ENCODE measurements around the gene DLX4.

DLX4 gene

DNA sequence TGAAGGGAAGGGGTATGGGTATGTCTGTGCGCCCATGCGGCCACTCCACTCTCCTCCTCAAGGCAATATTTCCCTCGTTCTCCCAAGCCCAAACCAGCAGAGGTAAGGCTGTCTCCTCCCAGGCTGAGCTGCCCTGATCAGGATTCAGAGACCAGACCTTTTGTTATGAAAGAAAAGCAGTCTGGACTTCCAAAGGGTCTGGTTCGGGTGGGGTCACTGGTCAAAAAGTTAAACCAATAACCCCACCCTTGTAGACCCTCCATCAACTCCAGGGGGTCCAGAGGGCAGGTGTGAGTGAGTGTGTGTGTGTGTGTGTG lies 5.7 kb upstream of the DLX4 start:
- TF ChIP-seq, protein P1, sequence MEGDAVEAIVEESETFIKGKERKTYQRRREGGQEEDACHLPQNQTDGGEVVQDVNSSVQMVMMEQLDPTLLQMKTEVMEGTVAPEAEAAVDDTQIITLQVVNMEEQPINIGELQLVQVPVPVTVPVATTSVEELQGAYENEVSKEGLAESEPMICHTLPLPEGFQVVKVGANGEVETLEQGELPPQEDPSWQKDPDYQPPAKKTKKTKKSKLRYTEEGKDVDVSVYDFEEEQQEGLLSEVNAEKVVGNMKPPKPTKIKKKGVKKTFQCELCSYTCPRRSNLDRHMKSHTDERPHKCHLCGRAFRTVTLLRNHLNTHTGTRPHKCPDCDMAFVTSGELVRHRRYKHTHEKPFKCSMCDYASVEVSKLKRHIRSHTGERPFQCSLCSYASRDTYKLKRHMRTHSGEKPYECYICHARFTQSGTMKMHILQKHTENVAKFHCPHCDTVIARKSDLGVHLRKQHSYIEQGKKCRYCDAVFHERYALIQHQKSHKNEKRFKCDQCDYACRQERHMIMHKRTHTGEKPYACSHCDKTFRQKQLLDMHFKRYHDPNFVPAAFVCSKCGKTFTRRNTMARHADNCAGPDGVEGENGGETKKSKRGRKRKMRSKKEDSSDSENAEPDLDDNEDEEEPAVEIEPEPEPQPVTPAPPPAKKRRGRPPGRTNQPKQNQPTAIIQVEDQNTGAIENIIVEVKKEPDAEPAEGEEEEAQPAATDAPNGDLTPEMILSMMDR (IDR thresholded peaks at IDR 0.05; ENCODE audit: insufficient read depth, missing control alignments) = no peak
- FAIRE-seq (no peak), DNase-seq (ENCODE audit: insufficient read length, low spot score) (no peak)

DNA sequence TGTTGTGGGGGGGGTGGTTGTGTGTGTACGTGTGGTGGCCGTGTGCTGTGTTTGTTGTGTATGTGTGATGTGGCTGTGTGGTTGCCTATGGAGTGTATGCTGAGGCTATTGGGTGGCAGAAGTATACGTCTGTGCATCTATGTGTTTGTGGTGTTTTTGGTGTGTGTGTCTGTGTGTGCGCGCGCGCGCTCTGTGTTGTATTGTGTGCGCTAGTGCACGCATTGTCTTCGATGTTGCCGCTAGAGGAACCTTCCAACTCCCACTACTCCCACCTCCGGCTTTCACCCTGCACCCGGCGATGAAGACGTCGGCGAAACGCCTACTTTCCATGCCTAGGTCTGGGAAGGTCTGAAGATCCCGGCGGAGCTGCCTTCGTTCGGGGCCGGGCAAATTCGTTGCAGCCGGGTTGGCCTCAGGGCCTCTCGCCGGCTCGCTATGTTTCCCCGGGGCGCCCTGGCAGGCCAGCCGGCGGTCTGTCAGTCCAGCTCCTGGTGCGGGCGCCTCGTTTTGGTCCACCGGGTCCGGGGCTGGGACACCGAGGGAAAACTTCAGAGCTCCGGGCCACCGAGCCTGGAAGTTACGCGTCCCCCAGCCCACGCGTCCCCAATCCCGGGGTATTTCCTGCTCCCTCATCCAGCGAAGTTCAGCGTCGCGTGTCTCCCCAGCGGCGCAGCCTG lies 5.2 kb upstream of the DLX4 start:
- no peak for FAIRE-seq
- no peak for DNase-seq (ENCODE audit: insufficient read length, low spot score)
- TF ChIP-seq, protein P1 (IDR thresholded peaks at IDR 0.05; ENCODE audit: insufficient read depth, missing control alignments) = no peak

DNA sequence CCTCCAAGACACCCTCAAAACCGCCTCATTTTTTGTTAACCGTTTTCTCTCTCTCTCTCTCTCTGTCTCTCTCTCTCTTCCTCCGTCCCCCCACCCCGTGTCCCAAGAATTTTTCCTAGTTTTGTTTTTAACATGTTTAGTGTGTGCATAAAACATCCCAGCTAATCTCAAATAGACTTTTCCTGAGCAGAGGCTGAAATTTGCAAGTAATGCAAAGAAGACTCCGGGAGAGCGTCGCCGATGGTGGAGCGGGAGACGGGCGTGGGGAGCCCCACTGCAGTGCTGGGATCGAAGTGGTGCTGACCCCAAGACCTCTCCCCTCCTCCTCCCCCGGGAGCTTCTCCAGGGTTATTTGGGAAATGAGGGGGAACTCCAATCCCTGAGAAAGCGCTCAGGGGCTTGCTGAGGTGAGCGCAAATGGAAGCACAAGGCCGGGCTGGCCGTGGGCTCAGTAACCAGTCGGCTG lies 4.7 kb upstream of the DLX4 start:
- FAIRE-seq (no peak), DNase-seq (ENCODE audit: insufficient read length, low spot score) (no peak)
- TF ChIP-seq, protein P1 (IDR thresholded peaks at IDR 0.05; ENCODE audit: insufficient read depth, missing control alignments) = no peak

DNA sequence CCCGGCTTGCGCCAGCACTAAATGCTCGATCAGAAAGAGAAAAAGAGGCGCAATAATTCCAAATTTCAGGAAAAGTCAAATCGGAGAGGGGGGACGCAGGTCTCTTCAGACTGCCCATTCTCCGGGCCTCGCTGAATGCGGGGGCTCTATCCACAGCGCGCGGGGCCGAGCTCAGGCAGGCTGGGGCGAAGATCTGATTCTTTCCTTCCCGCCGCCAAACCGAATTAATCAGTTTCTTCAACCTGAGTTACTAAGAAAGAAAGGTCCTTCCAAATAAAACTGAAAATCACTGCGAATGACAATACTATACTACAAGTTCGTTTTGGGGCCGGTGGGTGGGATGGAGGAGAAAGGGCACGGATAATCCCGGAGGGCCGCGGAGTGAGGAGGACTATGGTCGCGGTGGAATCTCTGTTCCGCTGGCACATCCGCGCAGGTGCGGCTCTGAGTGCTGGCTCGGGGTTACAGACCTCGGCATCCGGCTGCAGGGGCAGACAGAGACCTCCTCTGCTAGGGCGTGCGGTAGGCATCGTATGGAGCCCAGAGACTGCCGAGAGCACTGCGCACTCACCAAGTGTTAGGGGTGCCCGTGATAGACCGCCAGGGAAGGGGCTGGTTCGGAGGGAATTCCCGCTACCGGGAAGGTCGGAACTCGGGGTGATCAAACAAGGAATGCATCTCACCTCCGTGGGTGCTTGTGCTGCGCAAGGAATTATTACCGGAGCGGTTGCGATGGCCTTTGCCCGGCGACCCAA lies 4.0 kb upstream of the DLX4 start:
- no peak for FAIRE-seq
- TF ChIP-seq, protein P1 (IDR thresholded peaks at IDR 0.05; ENCODE audit: insufficient read depth, missing control alignments) = no peak
- DNase-seq (ENCODE audit: insufficient read length, low spot score) = no peak

DNA sequence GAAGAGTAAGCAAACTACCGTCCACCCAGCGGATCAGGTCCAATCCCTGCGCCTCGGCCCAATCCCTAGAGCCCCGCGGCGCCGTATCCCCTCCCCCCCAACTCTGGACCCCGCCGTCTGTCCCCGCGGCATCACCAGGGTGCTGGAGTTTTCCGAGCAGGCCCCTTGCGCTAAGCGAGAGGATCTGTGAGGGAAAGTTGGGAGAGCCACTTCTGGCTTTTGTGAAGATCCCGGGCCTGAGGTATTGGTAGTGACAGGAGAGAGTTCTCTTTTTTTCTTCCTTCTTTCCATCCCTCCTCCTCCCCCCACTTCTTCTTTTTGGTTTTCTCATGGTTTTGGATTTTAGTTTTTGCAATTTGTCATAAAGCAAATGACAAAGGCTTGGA lies 3.5 kb upstream of the DLX4 start:
- TF ChIP-seq, protein P1 (IDR thresholded peaks at IDR 0.05; ENCODE audit: insufficient read depth, missing control alignments) = no peak
- DNase-seq (ENCODE audit: insufficient read length, low spot score) (no peak), FAIRE-seq (no peak)

DNA sequence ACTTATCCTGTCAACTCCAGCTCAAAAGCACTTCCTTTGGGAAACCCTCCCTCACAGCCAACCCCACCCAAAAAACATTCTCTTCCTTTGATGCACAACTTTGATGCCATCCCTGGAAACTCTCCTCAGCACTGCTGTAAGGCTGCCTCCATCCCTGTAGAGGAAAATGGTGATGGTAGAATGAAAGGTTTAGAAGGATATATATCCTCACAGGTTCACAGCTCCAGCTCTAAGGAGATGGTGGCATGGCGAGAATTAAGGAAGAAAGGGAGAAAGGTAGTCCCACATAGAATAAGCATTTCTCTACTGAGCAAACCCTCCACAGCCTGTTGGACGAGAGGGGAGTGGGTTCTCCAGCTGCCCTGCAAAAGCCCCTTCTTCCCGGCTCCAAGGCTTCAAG lies 2.2 kb upstream of the DLX4 start:
- TF ChIP-seq, protein P1 (IDR thresholded peaks at IDR 0.05; ENCODE audit: insufficient read depth, missing control alignments) = no peak
- FAIRE-seq = no peak
- no peak for DNase-seq (ENCODE audit: insufficient read length, low spot score)

DNA sequence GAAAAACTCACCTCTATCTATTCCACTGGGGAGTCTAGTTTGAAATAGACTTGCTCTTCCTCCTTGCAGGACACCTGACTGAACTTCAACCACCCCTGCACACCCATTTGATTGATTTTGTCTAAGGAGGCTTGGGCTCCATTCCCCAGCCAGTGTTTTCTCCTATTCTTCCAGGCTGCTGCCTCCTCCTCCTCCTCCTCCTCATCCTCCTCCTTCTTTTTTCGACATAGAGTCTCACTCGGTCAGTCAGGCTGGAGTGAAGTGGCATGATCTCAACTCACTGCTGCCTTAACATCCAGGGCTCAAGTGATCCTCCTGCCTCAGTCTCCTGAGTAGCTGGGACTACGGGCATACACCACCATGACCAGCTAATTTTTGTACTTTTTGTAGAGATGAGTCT lies 1.8 kb upstream of the DLX4 start:
- DNase-seq (ENCODE audit: insufficient read length, low spot score) (no peak), FAIRE-seq (no peak)
- TF ChIP-seq, protein P1 (IDR thresholded peaks at IDR 0.05; ENCODE audit: insufficient read depth, missing control alignments) = no peak
